Vagina (tissue), 2 donors: ENCODE results near the gene IL16. TPM values are rescaled to one million over a fixed set of nuclear protein-coding genes. Genes with fewer than 3 reads are reported as not detected.

ENCODE experiments used
- DNase-seq, 2 donors: peaks; one replicate each; pipeline ENCODE4 v3.0.0-alpha.2; 2017; ENCODE audit errors: extremely low spot score in 2 of 2
- H3K27ac ChIP-seq: fragments of 200-600 bp; sonication (generic); one replicate; pipeline ENCODE4 v1.5.1; 2019
- H3K27me3 ChIP-seq: fragments of 200-600 bp; sonication (generic); one replicate; pipeline ENCODE4 v1.5.1; 2019
- H3K36me3 ChIP-seq, 2 donors: fragments of 200-600 bp; sonication (generic); one replicate each; pipeline ENCODE4 v1.5.1; 2017 to 2019
- H3K4me1 ChIP-seq: fragments of 200-600 bp; sonication (generic); one replicate; pipeline ENCODE4 v1.5.1; 2019
- H3K4me3 ChIP-seq, 2 donors: fragments of 200-600 bp; sonication (generic); 1 replicate in 1 of 2; 2 replicates in 1 of 2; pipeline ENCODE4 v1.5.1; 2016 to 2019
- H3K9me3 ChIP-seq: fragments of 200-600 bp; sonication (generic); one replicate; pipeline ENCODE4 v1.5.1; 2019
- POLR2A ChIP-seq, 2 donors: fragments of 450-650 bp; IDR thresholded peaks; one replicate each; pipeline ENCODE4 v1.6.1; 2017; ENCODE audit warnings: antibody characterized with exemption in 2 of 2, mild to moderate bottlenecking in 2 of 2, moderate library complexity in 2 of 2
- POLR2AphosphoS5 ChIP-seq, 2 donors: sonication (generic); formaldehyde crosslinking; IDR thresholded peaks; one replicate each; pipeline ENCODE4 v1.9.0; 2017; ENCODE audit warnings: antibody characterized with exemption in 2 of 2, mild to moderate bottlenecking in 2 of 2, low read depth in 1 of 2; ENCODE audit not compliant: insufficient read depth in 1 of 2
- intact Hi-C: fragments of 100-400 bp; cut with DNase I; formaldehyde crosslinking; loops from one replicate; pipeline ENCODE4 v1.15.1; 2023
- total RNA-seq: library from RNA; depleted of rRNA; stranded (reverse); fragments of >200 nt; gene quantifications from one replicate; pipeline ENCODE4 v1.2.3, GENCODE V29; 2016
- TF ChIP-seq, protein P1 (sequence below), 3 experiments: fragments of 450-650 bp in 2 of 3; fragments of 200-600 bp in 1 of 3; sonication (generic) in 1 of 3; IDR thresholded peaks; one replicate each; pipeline ENCODE4 v1.5.1; 2017 to 2019; ENCODE audit warnings: antibody characterized with exemption in 3 of 3, mild to moderate bottlenecking in 2 of 3, moderate library complexity in 2 of 3

IL16 gene
- total RNA-seq, 1 donor from 2014 or later: 19.9 TPM

DNA sequence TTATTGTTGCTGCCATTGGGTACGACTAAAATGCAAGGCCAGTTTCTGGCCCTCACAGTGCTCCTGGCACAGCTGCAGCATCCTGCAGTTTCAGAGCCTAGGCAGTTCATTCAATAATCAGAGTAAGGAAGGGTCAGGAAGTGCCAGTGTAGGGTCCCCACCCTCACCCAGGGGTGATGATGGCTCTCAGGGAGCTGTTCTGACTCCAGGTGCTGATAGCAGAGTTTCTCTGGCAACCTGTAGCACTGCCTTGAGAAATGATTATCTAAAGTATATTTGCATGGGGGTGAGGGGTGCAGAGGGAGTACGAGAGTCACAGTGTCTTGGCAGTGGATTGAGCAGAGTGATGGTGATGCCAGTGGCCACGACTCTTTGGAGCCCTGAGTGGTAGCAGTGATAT is 15.5 kb upstream of the IL16 start:
- intact Hi-C loops: no loop called here
- H3K27ac ChIP-seq: peak overlapping the region; percentile 78
- TF ChIP-seq POLR2AphosphoS5 (IDR thresholded peaks at IDR 0.05; ENCODE audit: insufficient read depth in 1 of 2, low read depth in 1 of 2): no peak
- TF ChIP-seq, protein P1, sequence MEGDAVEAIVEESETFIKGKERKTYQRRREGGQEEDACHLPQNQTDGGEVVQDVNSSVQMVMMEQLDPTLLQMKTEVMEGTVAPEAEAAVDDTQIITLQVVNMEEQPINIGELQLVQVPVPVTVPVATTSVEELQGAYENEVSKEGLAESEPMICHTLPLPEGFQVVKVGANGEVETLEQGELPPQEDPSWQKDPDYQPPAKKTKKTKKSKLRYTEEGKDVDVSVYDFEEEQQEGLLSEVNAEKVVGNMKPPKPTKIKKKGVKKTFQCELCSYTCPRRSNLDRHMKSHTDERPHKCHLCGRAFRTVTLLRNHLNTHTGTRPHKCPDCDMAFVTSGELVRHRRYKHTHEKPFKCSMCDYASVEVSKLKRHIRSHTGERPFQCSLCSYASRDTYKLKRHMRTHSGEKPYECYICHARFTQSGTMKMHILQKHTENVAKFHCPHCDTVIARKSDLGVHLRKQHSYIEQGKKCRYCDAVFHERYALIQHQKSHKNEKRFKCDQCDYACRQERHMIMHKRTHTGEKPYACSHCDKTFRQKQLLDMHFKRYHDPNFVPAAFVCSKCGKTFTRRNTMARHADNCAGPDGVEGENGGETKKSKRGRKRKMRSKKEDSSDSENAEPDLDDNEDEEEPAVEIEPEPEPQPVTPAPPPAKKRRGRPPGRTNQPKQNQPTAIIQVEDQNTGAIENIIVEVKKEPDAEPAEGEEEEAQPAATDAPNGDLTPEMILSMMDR (IDR thresholded peaks at IDR 0.05): no peak
- no peak for TF ChIP-seq POLR2A (IDR thresholded peaks at IDR 0.05)
- H3K9me3 ChIP-seq: no peaks in the 10 kb centered on the region
- H3K4me1 ChIP-seq: peaks cover 22% of the 10 kb centered on the region
- no peaks in the 10 kb centered on the region for H3K27me3 ChIP-seq
- H3K4me3 ChIP-seq: no peak overlapping the region
- no peaks in the 10 kb centered on the region for H3K36me3 ChIP-seq
- DNase-seq: no peak

DNA sequence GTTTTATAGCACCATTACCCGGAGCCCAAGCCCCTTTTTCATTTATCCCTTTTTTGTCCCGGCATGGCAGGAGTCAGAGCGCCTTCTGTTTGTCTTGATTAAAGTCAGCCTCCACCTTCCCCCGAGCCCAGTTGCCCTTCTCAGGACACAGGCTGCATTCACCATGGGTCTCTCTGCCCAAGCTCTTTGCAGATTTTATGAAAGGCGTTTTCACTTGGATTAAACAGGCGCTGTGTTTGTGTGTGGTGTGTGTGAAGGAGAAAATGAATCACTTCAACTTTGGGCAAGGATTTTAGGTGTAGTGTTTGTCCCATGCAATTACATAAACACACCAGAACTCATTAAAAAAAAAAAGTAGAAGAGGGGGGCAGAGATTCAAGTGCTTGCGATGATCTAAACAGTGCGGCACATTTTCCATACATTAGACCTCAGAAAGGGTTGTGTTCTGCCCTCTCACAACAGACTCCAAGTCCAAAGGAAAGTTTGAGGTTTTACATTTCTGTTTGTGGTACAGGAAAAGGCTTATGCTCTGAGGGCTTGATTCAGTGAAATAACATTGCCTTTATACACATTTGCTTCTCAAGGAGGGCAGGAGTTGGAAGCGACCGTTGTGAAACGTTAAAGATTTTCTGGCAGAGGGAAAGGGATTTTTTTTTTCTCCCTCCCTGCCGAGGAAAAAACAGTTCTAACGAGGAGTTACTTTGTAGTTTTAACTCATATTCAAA is 14.5 kb upstream of the IL16 start:
- peak overlapping the region; percentile 42 to 50 for H3K4me3 ChIP-seq
- no peak for DNase-seq

DNA sequence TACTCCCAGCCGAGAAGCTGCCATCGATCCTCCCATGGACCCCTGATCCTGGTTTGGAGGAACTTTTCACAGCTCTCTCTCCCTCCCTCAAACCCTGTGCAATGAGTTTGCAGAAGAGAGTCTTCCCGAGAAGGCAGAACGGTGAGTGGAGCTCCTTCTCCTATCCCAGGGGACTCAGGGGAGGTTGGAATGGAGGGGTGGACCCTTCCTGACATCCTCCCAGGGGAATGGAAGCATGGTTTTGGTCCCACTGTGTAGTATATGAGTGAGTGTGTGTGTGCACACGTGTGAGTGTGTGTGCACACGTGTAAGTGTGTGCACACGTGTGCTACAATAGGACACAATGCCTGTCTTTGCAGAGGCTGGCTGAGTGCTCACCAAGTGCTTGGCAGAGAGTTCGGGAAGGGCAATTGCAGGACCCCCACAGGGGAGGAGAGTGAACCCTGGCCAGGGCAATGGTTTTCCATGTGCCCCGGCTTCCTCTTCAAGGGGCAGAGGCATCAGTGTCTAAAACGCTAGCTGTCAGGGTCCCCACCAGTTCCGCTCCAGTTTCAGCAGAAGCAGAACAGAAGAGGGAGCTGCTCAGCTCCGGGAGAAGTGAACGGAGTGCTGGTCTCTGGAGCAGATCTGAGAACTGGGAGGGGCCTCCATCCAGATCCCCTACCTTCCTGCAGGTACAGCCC is 13.8 kb upstream of the IL16 start:
- Histone ChIP-seq H3K4me3 (peak overlapping the region; percentile 42 to 50), H3K4me1 (peaks cover 19% of the 10 kb centered on the region), H3K27me3 (no peaks in the 10 kb centered on the region), H3K27ac (peak overlapping the region; percentile 78), H3K36me3 (no peaks in the 10 kb centered on the region), H3K9me3 (no peaks in the 10 kb centered on the region)
- TF ChIP-seq, protein P1 (IDR thresholded peaks at IDR 0.05): no peak
- peak in 1 of 2 donors; percentile 49 for TF ChIP-seq POLR2AphosphoS5 (IDR thresholded peaks at IDR 0.05; ENCODE audit: insufficient read depth in 1 of 2, low read depth in 1 of 2)
- TF ChIP-seq POLR2A (IDR thresholded peaks at IDR 0.05): no peak
- no peak for DNase-seq
- intact Hi-C loops: no loop called here

More for the DNA sequence above, 14.5 kb upstream of the IL16 start:
- H3K27me3 ChIP-seq: no peaks in the 10 kb centered on the region
- intact Hi-C loops: no loop called here
- peaks cover 16% of the 10 kb centered on the region for H3K4me1 ChIP-seq
- no peaks in the 10 kb centered on the region for H3K9me3 ChIP-seq
- no peaks in the 10 kb centered on the region for H3K36me3 ChIP-seq
- no peak for TF ChIP-seq POLR2A (IDR thresholded peaks at IDR 0.05)
- TF ChIP-seq, protein P1 (IDR thresholded peaks at IDR 0.05): no peak
- TF ChIP-seq POLR2AphosphoS5 (IDR thresholded peaks at IDR 0.05; ENCODE audit: insufficient read depth in 1 of 2, low read depth in 1 of 2): no peak
- H3K27ac ChIP-seq: peak overlapping the region; percentile 78

DNA sequence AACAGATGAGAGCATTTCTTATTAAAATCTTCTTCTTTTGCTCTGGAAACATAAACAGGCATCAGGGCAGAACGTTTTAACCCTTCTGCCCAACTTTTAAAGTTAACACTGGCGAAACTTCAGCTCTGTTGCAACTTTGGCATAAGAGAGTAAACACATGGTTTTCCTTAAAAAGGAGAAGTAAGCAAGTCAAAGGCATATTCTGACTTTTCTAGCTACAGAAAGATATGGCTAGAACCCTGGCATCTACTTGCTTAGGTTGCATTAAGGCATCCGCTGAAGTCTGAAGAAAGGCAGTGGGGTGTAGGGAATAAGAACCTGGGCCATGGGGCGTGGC is 13.3 kb upstream of the IL16 start:
- peaks cover 24% of the 10 kb centered on the region for H3K4me1 ChIP-seq
- peak overlapping the region; percentile 42 to 50 for H3K4me3 ChIP-seq
- H3K27me3 ChIP-seq: no peaks in the 10 kb centered on the region
- no peak for DNase-seq
- TF ChIP-seq POLR2AphosphoS5 (IDR thresholded peaks at IDR 0.05; ENCODE audit: insufficient read depth in 1 of 2, low read depth in 1 of 2): no peak
- no peak for TF ChIP-seq POLR2A (IDR thresholded peaks at IDR 0.05)
- TF ChIP-seq, protein P1 (IDR thresholded peaks at IDR 0.05): no peak
- peak overlapping the region; percentile 78 for H3K27ac ChIP-seq
- intact Hi-C loops: no loop called here
- no peaks in the 10 kb centered on the region for H3K36me3 ChIP-seq
- no peaks in the 10 kb centered on the region for H3K9me3 ChIP-seq

DNA sequence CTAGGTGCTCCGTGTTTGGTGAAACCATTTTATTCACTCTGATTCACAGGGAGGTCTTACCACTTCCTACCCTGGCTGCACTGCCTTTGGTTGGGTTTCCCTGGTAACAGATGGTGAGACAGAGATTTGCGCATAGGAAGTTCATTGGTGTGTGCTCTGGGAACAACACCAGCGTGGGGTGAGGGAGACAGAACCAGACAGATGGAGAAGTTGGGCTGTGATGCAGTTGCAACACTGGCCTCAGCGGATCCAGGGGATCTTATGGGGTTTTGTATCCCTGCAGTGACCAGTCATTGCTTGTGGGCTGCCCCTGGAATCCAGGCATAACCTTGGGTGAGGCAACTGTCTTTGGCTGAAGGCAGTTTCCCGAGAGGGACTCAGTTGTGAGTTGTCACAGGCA is 12.5 kb upstream of the IL16 start:
- Histone ChIP-seq H3K27me3 (no peaks in the 10 kb centered on the region), H3K4me1 (peaks cover 29% of the 10 kb centered on the region), H3K9me3 (no peaks in the 10 kb centered on the region), H3K27ac (peak overlapping the region; percentile 78), H3K36me3 (no peaks in the 10 kb centered on the region), H3K4me3 (peak overlapping the region; percentile 42 to 50)
- no peak for TF ChIP-seq POLR2AphosphoS5 (IDR thresholded peaks at IDR 0.05; ENCODE audit: insufficient read depth in 1 of 2, low read depth in 1 of 2)
- TF ChIP-seq, protein P1 (IDR thresholded peaks at IDR 0.05): no peak
- no peak for TF ChIP-seq POLR2A (IDR thresholded peaks at IDR 0.05)
- intact Hi-C loops: no loop called here
- DNase-seq: peak in 1 of 2 donors; percentile 90
